ENCODE measurements around the gene EMID1. TPM values are rescaled to one million over a fixed set of nuclear protein-coding genes. Genes with fewer than 3 reads are reported as not detected.
A peak's percentile ranks its signal among the peaks of the same experiment; 100 is the strongest.

EMID1 gene
- total RNA-seq, 1 experiment from 2014 or later = 3.0 TPM

DNA sequence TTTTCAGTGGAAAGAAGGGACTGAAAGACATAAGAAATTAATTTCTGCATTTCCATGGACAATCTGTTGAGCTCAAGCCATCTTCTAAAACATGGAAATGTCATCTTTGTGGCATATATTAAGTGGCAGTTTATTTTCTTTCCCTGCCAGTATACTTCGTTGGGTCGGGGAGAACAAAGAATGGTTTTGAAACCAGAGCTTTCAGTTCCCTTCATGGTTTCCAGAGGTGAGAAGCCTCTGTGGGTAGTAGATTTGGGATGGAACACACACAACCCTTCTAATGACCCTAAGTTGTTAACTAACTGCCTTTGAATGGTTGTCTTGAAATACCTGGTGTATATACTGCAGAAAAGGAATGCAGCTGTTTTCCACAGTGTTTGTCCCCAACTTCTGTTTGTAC lies 83.1 kb downstream of the EMID1 start:
- no peak for DNase-seq (ENCODE audit: low spot score)

DNA sequence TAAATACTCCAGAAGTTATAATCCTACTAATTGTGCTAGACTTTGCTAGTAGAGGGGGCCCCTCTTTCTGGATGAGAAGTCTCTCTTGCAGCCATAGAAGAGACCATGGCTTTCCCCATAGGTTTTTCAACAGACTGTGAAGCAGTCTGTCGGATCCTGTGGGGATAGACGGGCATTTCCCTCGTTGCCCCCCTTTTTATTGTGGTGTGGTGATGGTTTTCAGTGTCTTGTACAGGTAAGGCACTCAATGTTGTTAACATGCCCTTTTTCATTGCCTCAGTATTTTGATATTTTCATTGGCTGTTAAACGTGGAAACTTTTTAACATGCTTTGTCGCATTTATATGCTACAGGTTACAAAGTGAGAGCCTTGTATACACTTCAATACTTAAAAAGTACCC lies 84.4 kb downstream of the EMID1 start:
- DNase-seq (ENCODE audit: low spot score) = no peak

DNA sequence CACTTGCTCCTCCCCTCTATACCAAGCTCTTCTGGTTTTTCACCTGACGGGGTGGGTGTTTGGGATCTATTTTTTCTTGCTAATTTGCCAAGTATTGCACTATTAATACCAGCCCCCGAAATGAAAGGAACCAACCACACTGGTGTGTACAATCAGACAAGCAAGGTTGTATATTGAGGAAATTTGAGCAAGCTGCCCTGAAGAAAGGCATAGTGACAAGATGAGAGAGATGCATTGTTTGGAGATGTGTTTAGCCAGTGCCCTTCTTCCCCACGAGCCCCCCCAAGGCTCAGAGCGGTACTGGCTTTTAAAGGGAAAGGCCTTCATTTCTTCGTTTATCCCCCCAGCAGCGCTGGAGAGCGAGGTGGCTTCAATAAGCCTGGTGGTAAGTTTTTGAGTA lies 85.5 kb downstream of the EMID1 start:
- no peak for DNase-seq (ENCODE audit: low spot score)

DNA sequence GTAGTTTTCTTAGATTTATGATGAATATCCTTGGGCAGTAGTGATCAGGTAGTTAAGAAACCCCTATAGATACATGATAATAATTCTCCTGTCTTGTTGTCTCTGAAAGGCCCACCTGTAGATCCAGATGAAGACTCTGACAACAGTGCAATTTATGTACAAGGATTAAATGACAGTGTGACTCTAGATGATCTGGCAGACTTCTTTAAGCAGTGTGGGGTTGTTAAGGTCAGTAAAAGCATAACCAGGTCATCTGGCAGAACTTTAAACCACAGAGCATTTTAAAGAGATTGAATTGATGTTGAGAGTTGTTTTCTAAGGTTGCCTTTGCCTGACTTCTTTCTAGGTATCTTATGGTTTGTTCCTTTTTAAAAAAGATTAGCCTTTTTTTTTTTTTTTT lies 86.7 kb downstream of the EMID1 start:
- DNase-seq (ENCODE audit: low spot score) = no peak

DNA sequence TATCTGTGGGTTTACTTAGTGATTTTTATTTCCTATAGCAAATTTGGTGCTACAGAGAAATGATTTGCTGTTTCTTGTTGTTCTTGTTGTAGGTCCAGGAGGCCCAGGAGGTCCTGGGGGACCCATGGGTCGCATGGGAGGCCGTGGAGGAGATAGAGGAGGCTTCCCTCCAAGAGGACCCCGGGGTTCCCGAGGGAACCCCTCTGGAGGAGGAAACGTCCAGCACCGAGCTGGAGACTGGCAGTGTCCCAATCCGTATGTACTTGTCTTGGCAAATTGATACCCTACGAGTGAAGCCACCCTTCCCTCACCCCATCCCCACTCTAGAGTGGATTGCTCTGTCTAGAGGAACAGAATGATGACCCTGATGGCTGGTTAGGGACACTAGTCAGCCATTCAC lies 92.9 kb downstream of the EMID1 start:
- no peak for DNase-seq (ENCODE audit: low spot score)

DNA sequence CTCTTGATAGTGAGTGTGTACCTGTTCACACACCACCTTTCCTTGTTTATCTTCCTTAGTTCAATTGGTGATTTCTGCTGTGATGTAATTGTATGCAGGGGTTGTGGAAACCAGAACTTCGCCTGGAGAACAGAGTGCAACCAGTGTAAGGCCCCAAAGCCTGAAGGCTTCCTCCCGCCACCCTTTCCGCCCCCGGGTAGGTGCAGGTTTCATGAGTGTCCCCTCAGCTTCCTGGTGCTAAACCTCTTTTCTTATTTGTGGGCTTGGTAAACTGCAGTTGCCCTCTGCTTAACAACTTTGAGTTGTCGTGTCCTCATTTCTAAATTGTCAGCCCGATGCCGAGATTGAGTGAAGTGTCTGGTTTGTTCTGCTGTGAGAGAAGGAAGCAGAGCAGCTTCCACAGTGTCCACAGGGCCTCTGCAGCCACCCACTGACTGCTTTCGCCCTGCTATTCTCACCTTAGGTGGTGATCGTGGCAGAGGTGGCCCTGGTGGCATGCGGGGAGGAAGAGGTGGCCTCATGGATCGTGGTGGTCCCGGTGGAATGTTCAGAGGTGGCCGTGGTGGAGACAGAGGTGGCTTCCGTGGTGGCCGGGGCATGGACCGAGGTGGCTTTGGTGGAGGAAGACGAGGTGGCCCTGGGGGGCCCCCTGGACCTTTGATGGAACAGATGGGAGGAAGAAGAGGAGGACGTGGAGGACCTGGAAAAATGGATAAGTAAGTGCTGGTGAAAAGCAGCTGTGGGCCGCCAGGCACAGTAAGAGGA lies 93.6 kb downstream of the EMID1 start:
- DNase-seq (ENCODE audit: low spot score) = no peak

DNA sequence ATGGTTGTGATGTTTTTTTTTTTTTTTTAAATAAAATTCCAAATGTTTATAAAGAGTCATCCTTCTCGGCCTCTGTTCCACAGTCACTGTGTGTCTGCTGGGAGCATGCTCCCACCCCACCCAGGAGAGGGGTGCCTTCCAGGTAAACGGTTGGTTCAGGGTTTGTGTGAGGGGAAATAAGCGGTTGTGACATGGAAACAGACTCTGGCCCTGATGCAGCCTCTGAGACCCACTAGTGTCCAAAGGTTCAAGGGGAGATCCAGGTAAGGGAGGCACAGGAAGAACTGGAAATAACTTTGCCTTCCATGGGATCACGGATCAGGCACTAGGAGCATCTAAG lies 94.7 kb downstream of the EMID1 start:
- DNase-seq (ENCODE audit: low spot score) = no peak

DNA sequence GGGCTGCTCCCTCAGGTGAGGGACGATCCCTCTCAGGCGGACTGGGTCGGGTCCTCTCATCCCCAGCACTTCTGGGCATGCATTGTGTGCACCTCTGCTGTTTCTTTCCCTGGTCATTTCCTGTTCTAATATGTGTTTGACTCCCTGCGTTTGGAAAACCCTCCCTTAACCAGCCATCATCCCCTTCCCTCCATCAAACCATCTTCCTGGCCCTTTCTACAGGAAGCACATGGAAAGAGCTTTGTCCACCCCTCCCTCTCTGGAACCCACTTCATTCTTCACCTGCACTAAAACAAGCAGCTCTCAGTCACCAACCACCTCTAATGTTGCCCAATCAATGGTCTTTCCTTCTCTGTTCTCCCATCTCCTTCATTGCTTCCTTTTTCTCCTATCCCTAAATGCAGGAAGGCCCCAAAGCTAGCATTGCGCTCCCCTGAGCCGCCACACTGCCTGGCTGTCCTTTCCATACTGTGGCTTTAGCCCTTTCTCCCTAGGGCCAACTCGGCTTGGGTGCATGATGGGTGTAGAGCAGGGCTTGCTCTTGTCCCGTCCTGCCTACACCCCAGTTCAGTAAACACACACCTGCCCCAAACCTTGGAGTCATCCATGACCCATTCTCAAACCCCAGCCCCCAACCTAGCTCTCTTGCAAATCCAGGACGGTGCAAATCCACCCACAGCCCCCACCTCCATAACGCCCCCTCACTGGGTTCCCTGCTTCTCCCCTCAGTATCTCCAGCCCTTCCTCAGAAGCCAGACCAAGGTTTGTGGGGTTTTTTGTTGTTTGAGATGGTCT lies 95.3 kb downstream of the EMID1 start:
- DNase-seq (ENCODE audit: low spot score) = no peak

DNA sequence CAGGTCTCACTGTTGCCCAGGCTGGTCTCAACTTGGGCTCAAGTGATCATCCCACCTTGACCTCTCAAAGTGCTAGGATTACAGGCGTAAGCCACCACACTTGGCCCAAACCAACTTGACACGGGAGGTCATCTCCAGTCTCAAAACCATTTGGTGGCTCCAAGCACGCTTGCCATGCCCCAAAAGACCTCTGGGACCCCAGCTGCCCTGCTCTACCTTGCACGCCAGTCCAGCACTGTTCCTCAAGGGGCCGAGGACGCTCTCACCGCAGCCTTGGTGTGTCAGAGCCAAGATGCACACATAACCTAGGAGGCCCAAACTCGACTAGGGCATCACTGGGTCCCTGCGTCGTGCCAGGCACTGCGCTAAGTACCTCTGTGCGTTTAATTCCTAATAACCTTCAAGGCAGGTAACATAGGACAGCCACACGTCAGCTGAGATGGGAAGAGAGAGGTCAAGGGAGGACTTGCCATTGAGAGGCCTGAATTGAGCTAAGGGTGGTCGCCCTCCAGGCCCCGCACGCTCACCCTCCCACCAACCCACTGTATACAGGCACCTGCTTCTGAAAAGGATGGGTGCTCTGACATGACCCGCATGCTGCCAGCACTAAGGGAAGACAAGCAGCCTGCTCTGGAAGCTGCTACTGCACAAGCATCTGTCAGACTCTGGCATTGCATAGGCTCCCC lies 96.2 kb downstream of the EMID1 start:
- no peak for DNase-seq (ENCODE audit: low spot score)

DNA sequence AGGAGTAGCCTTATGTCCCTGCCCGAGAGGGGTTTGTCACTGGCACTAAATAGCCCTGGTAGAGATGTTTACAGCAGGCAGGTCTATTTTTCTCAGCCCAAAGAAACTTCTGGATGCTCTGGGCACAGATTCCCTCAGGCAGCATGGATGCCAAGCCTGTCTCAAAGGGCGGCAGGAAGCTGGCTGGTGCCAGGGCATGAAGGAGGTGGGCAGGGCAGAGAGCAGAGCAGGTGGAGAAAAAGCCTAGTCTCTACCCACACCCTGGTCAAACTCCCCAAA lies 96.6 kb downstream of the EMID1 start:
- DNase-seq (ENCODE audit: low spot score) = no peak

DNA sequence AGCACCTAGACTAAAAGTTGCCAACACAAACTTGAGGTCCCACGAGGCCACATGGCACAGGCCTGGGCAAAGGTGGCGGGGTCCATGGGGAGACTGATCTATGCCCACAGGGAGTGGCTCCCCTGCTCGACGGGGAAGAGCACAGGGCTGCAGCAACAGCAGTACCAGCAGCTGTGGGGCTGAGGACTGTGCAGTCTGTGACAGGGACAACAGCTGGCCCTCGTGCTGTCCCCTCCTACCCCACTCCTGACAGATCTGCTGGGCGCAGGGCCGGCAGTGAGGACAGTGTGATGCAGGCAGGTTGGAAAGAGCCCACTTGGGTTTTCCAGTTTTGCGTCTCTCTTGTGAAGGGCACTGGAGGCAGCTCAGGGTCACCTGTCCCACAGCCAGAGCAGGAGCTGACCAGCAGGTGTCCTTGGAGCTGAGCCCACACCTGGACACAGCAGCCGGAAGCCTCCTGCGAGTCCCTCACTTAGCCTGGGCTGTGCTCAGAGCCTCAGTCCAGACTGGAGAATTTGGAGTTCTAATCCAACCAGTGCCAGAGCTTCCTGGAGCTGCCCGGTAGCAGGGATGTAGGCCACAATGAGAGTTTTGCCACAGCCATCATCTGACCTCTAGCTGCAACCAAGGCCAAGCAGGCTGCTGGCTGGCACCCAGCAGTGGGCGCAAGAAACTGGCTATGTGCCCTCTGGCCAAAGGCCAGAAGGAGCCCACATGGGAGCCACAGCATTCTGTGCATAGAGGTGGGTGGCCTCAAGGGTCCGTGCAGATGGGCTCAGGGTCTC lies 97.2 kb downstream of the EMID1 start:
- no peak for DNase-seq (ENCODE audit: low spot score)

DNA sequence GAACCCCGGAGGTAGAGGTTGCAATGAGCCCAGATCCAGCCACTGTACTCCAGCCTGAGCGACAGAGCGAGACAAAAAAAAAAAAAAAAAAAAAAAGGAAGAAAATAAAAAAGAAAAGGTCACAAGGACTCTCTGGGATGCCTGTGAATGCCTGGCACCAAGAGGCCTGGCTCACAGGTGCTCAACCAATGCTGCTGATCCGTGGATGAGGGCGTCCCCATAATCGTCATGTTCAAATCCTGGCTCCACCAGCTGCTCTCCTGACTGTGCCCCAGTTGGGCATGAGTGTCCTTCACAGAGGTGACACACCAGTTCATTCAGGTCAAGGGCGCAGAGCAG lies 100.1 kb downstream of the EMID1 start:
- DNase-seq (ENCODE audit: low spot score) = no peak

DNA sequence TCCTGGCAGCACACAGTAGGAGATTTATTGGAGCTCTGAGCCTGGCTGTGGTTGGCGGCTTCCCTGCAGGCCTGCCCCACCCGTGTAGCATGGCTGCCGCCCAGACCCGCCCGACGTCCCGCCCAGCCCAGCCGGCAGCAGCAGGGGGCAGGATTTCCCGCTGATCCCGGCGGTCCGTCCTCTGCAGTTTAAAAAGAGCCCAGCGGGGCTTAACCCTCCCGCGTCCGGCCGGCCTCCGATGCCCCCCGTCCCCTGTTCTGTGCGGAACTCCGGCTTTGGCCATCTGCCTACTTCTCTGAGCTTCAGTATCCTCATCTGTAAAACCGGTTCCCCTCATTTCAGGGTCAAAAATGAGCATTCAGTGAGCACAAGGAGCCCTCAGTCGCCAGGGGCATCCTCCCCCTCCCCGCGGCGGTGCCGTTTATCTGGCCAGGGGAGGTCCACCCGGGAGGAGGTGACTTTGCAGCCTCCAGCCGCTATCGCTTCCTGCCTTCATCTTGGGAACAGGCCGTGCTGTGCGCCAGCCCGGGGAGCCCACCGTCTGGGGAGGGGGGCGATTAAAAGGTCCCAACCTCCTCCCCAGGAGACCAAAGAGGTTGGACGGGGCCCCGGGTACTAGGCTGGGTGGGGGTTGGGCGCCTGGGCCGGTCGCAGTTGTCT lies 100.6 kb downstream of the EMID1 start, which contains the start of gene GAS2L1:
TSS of gene GAS2L1 (plus strand) at position 476 of the 660 bp plus-strand sequence. CDS start 1,456 bp downstream, outside the sequence.
- DNase-seq (ENCODE audit: low spot score) = peak; percentile 53

DNA sequence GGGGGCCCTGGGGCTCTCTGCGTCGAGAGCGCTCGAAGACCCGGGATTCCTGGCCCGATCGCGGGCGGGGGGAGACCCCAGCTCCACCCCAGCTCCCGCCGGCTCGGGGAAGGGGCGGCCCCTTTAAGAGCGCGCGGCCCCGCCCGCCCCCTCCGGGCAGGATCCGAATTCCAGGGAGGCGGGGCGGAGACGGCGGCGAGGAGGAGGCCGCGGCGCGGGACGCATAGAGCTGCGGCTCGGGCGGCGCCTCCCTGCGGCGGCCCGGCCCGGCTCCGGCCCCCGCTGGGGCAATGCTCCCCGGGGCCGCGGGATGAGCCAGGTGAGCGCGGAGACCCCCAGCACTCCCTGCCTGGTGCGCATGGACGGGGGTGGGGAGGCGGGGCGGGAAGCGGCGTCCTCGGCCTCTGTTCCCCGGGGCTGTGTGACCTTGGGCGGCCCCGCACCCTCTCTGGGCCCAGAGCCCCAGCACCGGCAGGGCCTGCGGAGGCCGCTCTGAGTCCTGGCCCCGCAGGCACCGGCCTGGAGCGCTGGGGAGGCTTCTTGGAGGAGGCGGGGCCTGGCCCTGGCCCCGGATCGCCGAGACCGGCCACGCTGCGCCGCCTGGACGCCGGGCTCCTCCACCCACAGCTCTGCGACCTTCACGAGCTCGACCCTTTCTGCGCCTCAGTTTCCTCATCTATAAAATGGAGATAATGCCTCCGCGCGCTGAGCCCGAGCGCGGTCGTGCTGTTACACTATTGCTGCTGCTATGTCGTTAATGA lies 101.3 kb downstream of the EMID1 start:
- peak; percentile 40 for DNase-seq (ENCODE audit: low spot score)

DNA sequence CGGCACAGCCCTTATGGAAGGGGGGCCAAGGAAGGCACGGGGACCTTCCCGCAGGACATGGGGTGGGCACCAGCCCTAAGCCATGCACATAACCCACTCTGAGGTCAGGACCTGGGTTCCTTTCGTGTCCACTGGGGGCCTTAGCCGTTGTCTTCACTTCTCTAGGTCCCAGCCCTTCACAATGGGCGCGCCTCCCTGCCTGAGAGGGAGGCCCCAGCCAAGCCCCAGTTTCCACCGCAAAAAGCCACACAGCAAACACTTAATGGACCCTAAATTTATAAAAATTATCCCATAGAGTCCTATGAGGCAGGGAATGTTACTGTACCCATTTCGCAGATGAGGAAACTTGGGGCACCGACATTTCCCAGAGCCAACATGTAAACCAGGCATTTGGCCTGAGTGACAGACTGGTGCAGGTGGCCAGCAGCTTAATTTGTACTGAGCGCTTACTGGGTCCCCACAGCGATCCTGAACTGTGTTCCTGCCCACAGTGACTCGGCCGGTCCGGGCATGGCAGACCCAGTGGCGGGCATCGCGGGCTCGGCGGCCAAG lies 102.0 kb downstream of the EMID1 start:
- DNase-seq (ENCODE audit: low spot score) = no peak

DNA sequence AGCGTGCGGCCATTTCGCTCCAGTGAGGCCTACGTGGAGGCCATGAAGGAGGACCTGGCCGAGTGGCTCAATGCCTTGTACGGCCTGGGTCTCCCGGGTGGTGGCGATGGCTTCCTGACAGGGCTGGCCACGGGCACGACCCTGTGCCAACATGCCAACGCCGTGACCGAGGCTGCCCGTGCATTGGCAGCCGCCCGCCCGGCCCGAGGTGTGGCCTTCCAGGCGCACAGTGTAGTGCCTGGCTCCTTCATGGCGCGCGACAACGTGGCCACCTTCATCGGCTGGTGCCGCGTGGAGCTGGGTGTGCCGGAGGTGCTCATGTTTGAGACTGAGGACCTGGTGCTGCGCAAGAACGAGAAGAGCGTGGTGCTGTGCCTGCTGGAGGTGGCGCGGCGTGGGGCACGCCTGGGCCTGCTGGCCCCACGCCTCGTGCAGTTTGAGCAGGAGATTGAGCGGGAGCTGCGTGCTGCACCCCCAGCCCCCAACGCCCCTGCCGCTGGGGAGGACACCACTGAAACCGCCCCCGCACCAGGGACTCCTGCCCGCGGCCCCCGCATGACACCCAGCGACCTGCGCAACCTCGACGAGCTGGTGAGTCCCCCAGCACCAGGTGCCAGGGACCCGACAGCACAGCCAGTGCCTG lies 102.6 kb downstream of the EMID1 start:
- no peak for DNase-seq (ENCODE audit: low spot score)

DNA sequence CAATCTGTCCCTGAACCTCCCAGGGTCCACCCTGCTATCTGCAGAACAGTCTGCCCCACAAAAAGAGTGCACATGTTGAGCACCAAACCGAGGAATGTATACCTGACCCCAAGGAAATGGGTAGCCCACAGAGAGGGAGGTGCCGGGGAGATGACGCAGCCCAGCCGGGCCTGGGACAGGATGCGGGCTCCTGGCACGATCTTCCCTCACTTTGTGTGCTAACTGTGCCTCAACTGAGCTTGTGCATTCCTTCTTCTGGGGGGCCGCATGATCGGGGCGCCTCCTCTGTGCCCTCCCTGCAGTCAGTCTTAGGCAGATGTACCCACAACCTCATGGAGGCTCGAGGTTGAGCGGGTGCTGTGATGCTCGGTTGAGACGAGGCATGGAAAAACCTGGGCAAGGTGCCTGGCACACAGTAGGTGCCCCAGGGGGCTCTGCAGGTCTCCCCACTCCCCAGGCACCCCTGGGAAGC lies 103.1 kb downstream of the EMID1 start:
- DNase-seq (ENCODE audit: low spot score) = peak; percentile 71

All from H4 (cell line).